ENCODE measurements around the gene CLUH. TPM values are rescaled to one million over a fixed set of nuclear protein-coding genes. Genes with fewer than 3 reads are reported as not detected.

Gene CLUH
- total and polyA plus RNA-seq, 2 donors (not counting 3 experiments of a cell fraction or from before 2014, with no cell fraction given), result 33.8 to 80.7 TPM

DNA sequence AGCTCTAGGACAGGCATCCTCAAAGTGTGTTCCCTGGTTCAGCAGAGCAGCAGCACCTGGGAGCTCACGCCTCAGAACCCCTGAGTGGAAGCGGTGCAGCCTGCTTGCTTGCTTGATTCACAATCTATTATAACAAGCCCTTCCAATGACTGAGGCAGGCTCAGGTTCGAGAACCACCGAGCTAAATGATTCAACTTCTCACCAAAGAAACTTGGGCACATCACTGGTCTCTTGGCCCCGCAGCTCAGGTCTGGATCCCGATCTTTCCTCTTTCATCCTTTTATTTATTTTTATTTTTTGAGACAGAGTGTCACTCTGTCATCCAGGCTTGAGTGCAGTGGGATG is 24.5 kb downstream of the CLUH start:
- Histone ChIP-seq H3K79me2 (ENCODE audit: control insufficient read depth, insufficient read depth, low read length) (peaks cover 2% of the 10 kb centered on the region), H3K27me3 (ENCODE audit: control insufficient read depth in 2 of 2, insufficient read depth in 2 of 2, low read length in 2 of 2) (no peaks in the 10 kb centered on the region), H3K27ac (ENCODE audit: insufficient read depth, low read depth, low read length) (no peak overlapping the region), H3K4me2 (ENCODE audit: insufficient read depth, low read length) (no peak overlapping the region), H2AFZ (ENCODE audit: low read depth, low read length) (no peak overlapping the region), H3K36me3 (ENCODE audit: control insufficient read depth in 2 of 2, extremely low read depth in 1 of 2, insufficient read depth in 2 of 2, low read length in 2 of 2) (peaks cover 4 to 10% of the 10 kb centered on the region in 2 experiments), H3K9ac (replicated peaks; ENCODE audit: extremely low read depth, insufficient read depth, low read length) (no peak overlapping the region), H4K20me1 (replicated peaks; ENCODE audit: control insufficient read depth, extremely low read depth, insufficient read depth, low read length) (peaks cover 3% of the 10 kb centered on the region), H3K4me1 (ENCODE audit: control insufficient read depth, extremely low read depth, insufficient read depth, low read length) (no peaks in the 10 kb centered on the region), H3K4me3 (replicated peaks in 1 of 3; ENCODE audit: insufficient read depth in 1 of 3, low read depth in 1 of 3, low read length in 3 of 3) (no peak overlapping the region), H3K9me1 (replicated peaks; ENCODE audit: control insufficient read depth, extremely low read depth, insufficient read depth, low read length) (no peaks in the 10 kb centered on the region), H3K9me3 (replicated peaks; ENCODE audit: control insufficient read depth, insufficient read depth, low read length) (no peaks in the 10 kb centered on the region)
- TF ChIP-seq, protein P1, sequence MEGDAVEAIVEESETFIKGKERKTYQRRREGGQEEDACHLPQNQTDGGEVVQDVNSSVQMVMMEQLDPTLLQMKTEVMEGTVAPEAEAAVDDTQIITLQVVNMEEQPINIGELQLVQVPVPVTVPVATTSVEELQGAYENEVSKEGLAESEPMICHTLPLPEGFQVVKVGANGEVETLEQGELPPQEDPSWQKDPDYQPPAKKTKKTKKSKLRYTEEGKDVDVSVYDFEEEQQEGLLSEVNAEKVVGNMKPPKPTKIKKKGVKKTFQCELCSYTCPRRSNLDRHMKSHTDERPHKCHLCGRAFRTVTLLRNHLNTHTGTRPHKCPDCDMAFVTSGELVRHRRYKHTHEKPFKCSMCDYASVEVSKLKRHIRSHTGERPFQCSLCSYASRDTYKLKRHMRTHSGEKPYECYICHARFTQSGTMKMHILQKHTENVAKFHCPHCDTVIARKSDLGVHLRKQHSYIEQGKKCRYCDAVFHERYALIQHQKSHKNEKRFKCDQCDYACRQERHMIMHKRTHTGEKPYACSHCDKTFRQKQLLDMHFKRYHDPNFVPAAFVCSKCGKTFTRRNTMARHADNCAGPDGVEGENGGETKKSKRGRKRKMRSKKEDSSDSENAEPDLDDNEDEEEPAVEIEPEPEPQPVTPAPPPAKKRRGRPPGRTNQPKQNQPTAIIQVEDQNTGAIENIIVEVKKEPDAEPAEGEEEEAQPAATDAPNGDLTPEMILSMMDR (IDR thresholded peaks at IDR 0.05; ENCODE audit: extremely low read depth in 1 of 2, insufficient read depth in 1 of 2, low read depth in 1 of 2, low read length in 2 of 2), result no peak
- peak; percentile 40 for TF ChIP-seq POLR2AphosphoS5 (IDR thresholded peaks at IDR 0.05; ENCODE audit: insufficient read depth, low read depth, low read length)
- no TSS peak for BruUV-seq (replicated peaks)
- DNase-seq (ENCODE audit: low read depth, low spot score), result no peak
- intact Hi-C loops (cut with micrococcal nuclease) (no loop called here), dilution Hi-C loops (cut with MboI; ENCODE audit: extremely low pct_ligation_motif_present, low sequenced_read_pairs) (no loop called here)
- ChIA-PET CTCF (interaction anchor here (0.6 to 1.9 kb wide), 2 partner anchors 12 to 34 kb away, joined by 3 to 12 read pairs; no protein-coding TSS in a partner anchor), POLR2A (no interaction called here)
- FAIRE-seq, result no peak

DNA sequence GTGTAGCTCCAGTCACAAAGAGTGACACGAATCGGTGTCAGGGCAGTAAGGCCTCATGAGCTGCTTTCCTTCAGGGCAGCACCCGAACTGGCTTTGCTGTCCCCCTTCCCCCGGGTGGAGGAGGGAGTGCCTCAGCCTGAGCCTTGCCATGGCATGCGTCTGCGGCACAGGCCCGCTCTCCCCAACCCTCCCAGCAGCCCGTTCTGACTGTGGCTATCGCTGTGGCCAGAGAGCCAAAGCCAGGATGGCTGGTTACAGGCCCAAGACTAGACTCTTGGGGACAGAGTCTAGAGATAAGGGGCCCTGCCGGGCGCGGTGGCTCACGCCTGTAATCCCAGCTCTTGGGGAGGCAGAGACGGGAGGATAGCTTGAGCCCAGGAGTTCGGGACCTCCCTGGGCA is 25.9 kb downstream of the CLUH start:
- intact Hi-C loops (cut with micrococcal nuclease), result no loop called here
- CTCF ChIA-PET, result interaction anchor here (1.2 to 1.9 kb wide), 2 partner anchors 8 to 11 kb away, joined by 3 to 12 read pairs; no protein-coding TSS in a partner anchor
- H3K4me3 ChIP-seq (replicated peaks in 1 of 3; ENCODE audit: insufficient read depth in 1 of 3, low read depth in 1 of 3, low read length in 3 of 3), result no peak overlapping the region
- dilution Hi-C loops (cut with MboI; ENCODE audit: extremely low pct_ligation_motif_present, low sequenced_read_pairs), result no loop called here
- peaks cover 2% of the 10 kb centered on the region for H3K79me2 ChIP-seq (ENCODE audit: control insufficient read depth, insufficient read depth, low read length)
- H3K9me3 ChIP-seq (replicated peaks; ENCODE audit: control insufficient read depth, insufficient read depth, low read length), result no peaks in the 10 kb centered on the region
- H3K4me2 ChIP-seq (ENCODE audit: insufficient read depth, low read length), result no peak overlapping the region
- TF ChIP-seq MYC (IDR thresholded peaks at IDR 0.05; ENCODE audit: low read depth, low read length) (no peak), EZH2 (IDR thresholded peaks at IDR 0.05; ENCODE audit: borderline replicate concordance, low read depth, low read length, severe bottlenecking) (no peak), JUN (IDR thresholded peaks at IDR 0.05; ENCODE audit: borderline replicate concordance, insufficient read depth, insufficient read length, low read depth) (no peak), GATA2 (IDR thresholded peaks at IDR 0.05; ENCODE audit: insufficient read depth, insufficient read length, low read depth, low read length) (no peak), POLR2AphosphoS5 (IDR thresholded peaks at IDR 0.05; ENCODE audit: insufficient read depth, low read depth, low read length) (no peak), FOS (IDR thresholded peaks at IDR 0.05; ENCODE audit: borderline replicate concordance, insufficient read depth, low read length) (no peak), MAX (IDR thresholded peaks at IDR 0.05; ENCODE audit: insufficient read depth, insufficient read length) (no peak), POLR2A (IDR thresholded peaks at IDR 0.05; ENCODE audit: low read depth, low read length) (no peak)
- TF ChIP-seq, protein P1 (IDR thresholded peaks at IDR 0.05; ENCODE audit: extremely low read depth in 1 of 2, insufficient read depth in 1 of 2, low read depth in 1 of 2, low read length in 2 of 2), result no peak
- POLR2A ChIA-PET, result no interaction called here
- no peak for DNase-seq (ENCODE audit: low read depth, low spot score)
- no peak for FAIRE-seq
- no peaks in the 10 kb centered on the region for H3K4me1 ChIP-seq (ENCODE audit: control insufficient read depth, extremely low read depth, insufficient read depth, low read length)
- H2AFZ ChIP-seq (ENCODE audit: low read depth, low read length), result no peak overlapping the region
- no peaks in the 10 kb centered on the region for H3K27me3 ChIP-seq (ENCODE audit: control insufficient read depth in 2 of 2, insufficient read depth in 2 of 2, low read length in 2 of 2)
- H3K9ac ChIP-seq (replicated peaks; ENCODE audit: extremely low read depth, insufficient read depth, low read length), result no peak overlapping the region
- BruUV-seq (replicated peaks), result no TSS peak
- peaks cover 11 to 13% of the 10 kb centered on the region in 2 experiments for H3K36me3 ChIP-seq (ENCODE audit: control insufficient read depth in 2 of 2, extremely low read depth in 1 of 2, insufficient read depth in 2 of 2, low read length in 2 of 2)
- no peaks in the 10 kb centered on the region for H3K9me1 ChIP-seq (replicated peaks; ENCODE audit: control insufficient read depth, extremely low read depth, insufficient read depth, low read length)
- H4K20me1 ChIP-seq (replicated peaks; ENCODE audit: control insufficient read depth, extremely low read depth, insufficient read depth, low read length), result peaks cover 3% of the 10 kb centered on the region
- no peak overlapping the region for H3K27ac ChIP-seq (ENCODE audit: insufficient read depth, low read depth, low read length)
